Naive thymus-derived CD4-positive, alpha-beta T cell (primary cell): ENCODE data around the gene ATP8B3. TPM values are rescaled to one million over a fixed set of nuclear protein-coding genes. Genes with fewer than 3 reads are reported as not detected.

ENCODE experiments used
- ATAC-seq: fragments of 150-1000 bp; cut with Tn5 transposase; 2 replicates; pipeline ENCODE4 v1.10.0; 2021; ENCODE audit warnings: mild to moderate bottlenecking, moderate library complexity
- CTCF ChIA-PET: fragments of 350-600 bp; sonication (Branson Sonifier 250); formaldehyde crosslinking; loops from one replicate; lab custom pipeline; 2021; ENCODE audit warnings: antibody characterized with exemption; lab: Charles Lee
- POLR2A ChIA-PET: fragments of 350-600 bp; sonication (Branson Sonifier 250); formaldehyde crosslinking; loops from one replicate; lab custom pipeline; 2021; ENCODE audit warnings: antibody characterized with exemption, inconsistent platforms; lab: Charles Lee
- DNase-seq, 9 donors: peaks; one replicate each; pipeline versions ENCODE4 v3.0.0 to v3.0.0-alpha.2; 2020 to 2022; ENCODE audit warnings: mixed read lengths in 1 of 9
- H3K27ac ChIP-seq: one replicate; pipeline ENCODE4 v1.7.0; 2013; ENCODE audit warnings: mild to moderate bottlenecking, low read depth, low read length, moderate library complexity
- H3K27me3 ChIP-seq, 2 donors: one replicate each; pipeline ENCODE4 v1.7.0; 2013; ENCODE audit warnings: low read length in 2 of 2, mild to moderate bottlenecking in 2 of 2, moderate library complexity in 2 of 2; ENCODE audit not compliant: control insufficient read depth in 2 of 2, insufficient read depth in 2 of 2
- H3K36me3 ChIP-seq, 3 experiments: 1 replicate in 2 of 3; 2 replicates in 1 of 3; pipeline ENCODE4 v1.7.0; 2013; ENCODE audit warnings: low read length in 3 of 3, mild to moderate bottlenecking in 3 of 3, moderate library complexity in 1 of 3; ENCODE audit not compliant: insufficient read depth in 3 of 3, control insufficient read depth in 2 of 3
- H3K4me1 ChIP-seq, 2 donors: one replicate each; pipeline ENCODE4 v1.7.0; 2013; ENCODE audit warnings: low read length in 2 of 2, mild to moderate bottlenecking in 2 of 2, moderate library complexity in 1 of 2; ENCODE audit not compliant: control insufficient read depth in 2 of 2, insufficient read depth in 2 of 2
- H3K4me3 ChIP-seq: 2 replicates; pipeline ENCODE4 v1.7.0; 2013; ENCODE audit warnings: mild to moderate bottlenecking, low read length
- H3K9me3 ChIP-seq, 3 experiments: 1 replicate in 2 of 3; 2 replicates in 1 of 3; pipeline ENCODE4 v1.7.0; 2013; ENCODE audit warnings: low read length in 3 of 3; ENCODE audit not compliant: control insufficient read depth in 2 of 3
- H3K27ac Mint-ChIP-seq, 9 donors: one replicate each; pipeline ENCODE4 v1.8.0; 2020 to 2022; ENCODE audit warnings: mixed read lengths in 9 of 9, mild to moderate bottlenecking in 8 of 9, moderate library complexity in 5 of 9, inconsistent platforms in 2 of 9
- H3K27me3 Mint-ChIP-seq, 5 donors: one replicate each; pipeline ENCODE4 v1.8.0; 2021 to 2022; ENCODE audit warnings: mixed read lengths in 5 of 5, mild to moderate bottlenecking in 1 of 5
- H3K36me3 Mint-ChIP-seq, 5 donors: one replicate each; pipeline ENCODE4 v1.8.0; 2020 to 2022; ENCODE audit warnings: mixed read lengths in 5 of 5, mild to moderate bottlenecking in 3 of 5, inconsistent platforms in 1 of 5
- H3K4me1 Mint-ChIP-seq, 7 donors: one replicate each; pipeline ENCODE4 v1.8.0; 2020 to 2022; ENCODE audit warnings: mixed read lengths in 7 of 7, mild to moderate bottlenecking in 3 of 7, inconsistent platforms in 1 of 7
- H3K4me3 Mint-ChIP-seq, 10 donors: one replicate each; pipeline ENCODE4 v1.8.0; 2020 to 2022; ENCODE audit warnings: mild to moderate bottlenecking in 10 of 10, mixed read lengths in 10 of 10, moderate library complexity in 6 of 10, inconsistent platforms in 2 of 10
- H3K9me3 Mint-ChIP-seq, 11 donors: one replicate each; pipeline ENCODE4 v1.8.0; 2020 to 2022; ENCODE audit warnings: mixed read lengths in 11 of 11, mild to moderate bottlenecking in 4 of 11, inconsistent platforms in 1 of 11, moderate library complexity in 1 of 11
- intact Hi-C, 2 donors: fragments of 100-400 bp; cut with micrococcal nuclease; formaldehyde crosslinking; loops; one replicate each; pipeline ENCODE4 v1.15.1; 2023
- polyA plus RNA-seq, 2 donors: library from polyadenylated mRNA; unstranded; fragments of 300-500 nt; fragmentation: Illumina TruSeq; gene quantifications; one replicate each; pipeline ENCODE4 v1.2.3, GENCODE V29; 2021
- total RNA-seq, 6 experiments: library from RNA in 5 of 6; stranded (reverse) in 5 of 6; gene quantifications; 1 replicate in 5 of 6; 2 replicates in 1 of 6; pipeline ENCODE4 v1.2.3 and lab custom pipeline; 2021 to 2026

ATP8B3 gene
- total and polyA plus RNA-seq, 7 experiments from 2014 or later = 0.83 to 15.3 (median 3.2) TPM

- Histone ChIP-seq H3K27ac (peak overlapping the region; percentile 93), H3K4me3 (no peak overlapping the region), H3K27me3 (no peaks in the 10 kb centered on the region), H3K4me1 (peaks cover 31 to 72% of the 10 kb centered on the region in 2 donors), H3K9me3 (no peaks in the 10 kb centered on the region), H3K36me3 (peaks cover 0 to 3% (median 0%) of the 10 kb centered on the region in 3 experiments)
- no peak for DNase-seq
- intact Hi-C loops = loop anchor here in 1 of 2 donors (10.0 kb wide), 1 partner anchor 594 kb away; the partner anchor contains the start of gene CIRBP
- peak overlapping the region; percentile 56 to 98 (median 92) for H3K27ac Mint-ChIP-seq
- peak overlapping the region in 8 of 10 donors; percentile 20 to 88 (median 65) for H3K4me3 Mint-ChIP-seq
- POLR2A ChIA-PET = interaction anchor here (0.6 to 2.3 kb wide), 5 partner anchors 9 to 123 kb away, joined by 3 to 7 read pairs (median 3); partner anchors contain the start of gene ABHD17A
- H3K27me3 Mint-ChIP-seq = no peaks in the 10 kb centered on the region
- H3K9me3 Mint-ChIP-seq = peaks cover 0 to 2% (median 0%) of the 10 kb centered on the region in 11 donors
- CTCF ChIA-PET = interaction anchor here (1.3 kb wide), 1 partner anchor 18 kb away, joined by 3 read pairs; no protein-coding TSS in a partner anchor
- no peaks in the 10 kb centered on the region for H3K36me3 Mint-ChIP-seq
- ATAC-seq = no peak
- peaks cover 6 to 63% (median 46%) of the 10 kb centered on the region in 7 donors for H3K4me1 Mint-ChIP-seq
These were observed 46.5 kb upstream of the ATP8B3 start for GRCh38 chr19:1858412-1859081.

- H3K4me1 ChIP-seq = peaks cover 37 to 80% of the 10 kb centered on the region in 2 donors
- no peak overlapping the region for H3K4me3 ChIP-seq
- peaks cover 0 to 3% (median 0%) of the 10 kb centered on the region in 3 experiments for H3K36me3 ChIP-seq
- ChIA-PET CTCF (interaction anchor here (0.7 to 1.3 kb wide), 4 partner anchors 9 to 44 kb away, joined by 3 to 4 read pairs (median 3); no protein-coding TSS in a partner anchor), POLR2A (interaction anchor here (0.7 to 2.8 kb wide), 12 partner anchors 9 to 618 kb away, joined by 3 to 21 read pairs (median 4); partner anchors contain the start of genes ABHD17A, AP3D1 and GADD45B)
- DNase-seq = no peak
- Mint-ChIP-seq H3K9me3 (peaks cover 0 to 2% (median 0%) of the 10 kb centered on the region in 11 donors), H3K36me3 (peaks cover 0 to 2% (median 0%) of the 10 kb centered on the region in 5 donors), H3K4me1 (peaks cover 10 to 71% (median 53%) of the 10 kb centered on the region in 7 donors), H3K27ac (peak overlapping the region; percentile 56 to 98 (median 92)), H3K4me3 (peak overlapping the region; percentile 48 to 88 (median 68)), H3K27me3 (no peaks in the 10 kb centered on the region)
- intact Hi-C loops = loop anchor here in 1 of 2 donors (10.0 kb wide), 1 partner anchor 593 kb away; the partner anchor contains the start of gene CIRBP
- no peaks in the 10 kb centered on the region for H3K27me3 ChIP-seq
- no peak for ATAC-seq
- H3K9me3 ChIP-seq = no peaks in the 10 kb centered on the region
- peak overlapping the region; percentile 93 for H3K27ac ChIP-seq
These were observed 45.7 kb upstream of the ATP8B3 start for GRCh38 chr19:1857648-1858326.

- Histone ChIP-seq H3K27ac (peak overlapping the region; percentile 93), H3K9me3 (no peaks in the 10 kb centered on the region), H3K4me1 (peaks cover 34 to 85% of the 10 kb centered on the region in 2 donors), H3K4me3 (peak overlapping the region; percentile 84), H3K27me3 (no peaks in the 10 kb centered on the region), H3K36me3 (peaks cover 0 to 3% (median 0%) of the 10 kb centered on the region in 3 experiments)
- Mint-ChIP-seq H3K36me3 (peaks cover 0 to 2% (median 0%) of the 10 kb centered on the region in 5 donors), H3K9me3 (peaks cover 0 to 2% (median 0%) of the 10 kb centered on the region in 11 donors), H3K27ac (peak overlapping the region; percentile 82 to 97 (median 92)), H3K27me3 (no peaks in the 10 kb centered on the region), H3K4me3 (peak overlapping the region; percentile 79 to 91 (median 87)), H3K4me1 (peaks cover 10 to 72% (median 56%) of the 10 kb centered on the region in 7 donors)
- intact Hi-C loops = loop anchor here in 1 of 2 donors (10.0 kb wide), 1 partner anchor 592 kb away; the partner anchor contains the start of gene CIRBP
- peak in 4 of 9 donors; percentile 38 to 65 (median 40) for DNase-seq
- CTCF ChIA-PET = interaction anchor here (0.6 to 1.0 kb wide), 4 partner anchors 11 to 45 kb away, joined by 3 to 5 read pairs (median 4); no protein-coding TSS in a partner anchor
- POLR2A ChIA-PET = interaction anchor here (0.6 to 2.8 kb wide), 17 partner anchors 8 to 1094 kb away, joined by 3 to 21 read pairs (median 3); partner anchors contain the start of genes ABHD17A, AP3D1, CIRBP and GADD45B
- peak; percentile 26 for ATAC-seq
These were observed 44.9 kb upstream of the ATP8B3 start for GRCh38 chr19:1856698-1857603.

GRCh38 chr19:1856345-1856697, 44.2 kb upstream of the ATP8B3 start:
- Histone ChIP-seq H3K27ac (peak overlapping the region; percentile 93), H3K9me3 (no peaks in the 10 kb centered on the region), H3K36me3 (peaks cover 0 to 3% (median 0%) of the 10 kb centered on the region in 3 experiments), H3K27me3 (no peaks in the 10 kb centered on the region), H3K4me1 (peaks cover 28 to 84% of the 10 kb centered on the region in 2 donors), H3K4me3 (peak overlapping the region; percentile 84)
- intact Hi-C loops = loop anchor here in 1 of 2 donors (10.0 kb wide), 1 partner anchor 592 kb away; the partner anchor contains the start of gene CIRBP
- ATAC-seq (no peak), DNase-seq (peak in 1 of 9 donors; percentile 28)
- peaks cover 7 to 68% (median 51%) of the 10 kb centered on the region in 7 donors for H3K4me1 Mint-ChIP-seq
- peak overlapping the region; percentile 82 to 96 (median 91) for H3K27ac Mint-ChIP-seq
- H3K27me3 Mint-ChIP-seq = no peaks in the 10 kb centered on the region
- peaks cover 0 to under 1% (median 0%) of the 10 kb centered on the region in 11 donors for H3K9me3 Mint-ChIP-seq
- POLR2A ChIA-PET = interaction anchor here (0.6 to 2.8 kb wide), 11 partner anchors 8 to 1094 kb away, joined by 3 to 21 read pairs (median 5); partner anchors contain the start of genes ABHD17A and CIRBP
- peak overlapping the region; percentile 79 to 91 (median 87) for H3K4me3 Mint-ChIP-seq
- peaks cover 0 to 2% (median 0%) of the 10 kb centered on the region in 5 donors for H3K36me3 Mint-ChIP-seq
- CTCF ChIA-PET = interaction anchor here (0.6 kb wide), 1 partner anchor 18 kb away, joined by 5 read pairs; no protein-coding TSS in a partner anchor

GRCh38 chr19:1855828-1856255, 43.8 kb upstream of the ATP8B3 start:
- ATAC-seq (peak; percentile 6), DNase-seq (peak in 4 of 9 donors; percentile 36 to 45 (median 41))
- CTCF ChIA-PET = interaction anchor here (0.6 kb wide), 1 partner anchor 18 kb away, joined by 5 read pairs; no protein-coding TSS in a partner anchor
- Histone ChIP-seq H3K27ac (peak overlapping the region; percentile 93), H3K4me1 (peaks cover 28 to 82% of the 10 kb centered on the region in 2 donors), H3K9me3 (no peaks in the 10 kb centered on the region), H3K27me3 (no peaks in the 10 kb centered on the region), H3K36me3 (peaks cover 0 to 3% (median 0%) of the 10 kb centered on the region in 3 experiments), H3K4me3 (peak overlapping the region; percentile 84)
- Mint-ChIP-seq H3K9me3 (no peaks in the 10 kb centered on the region), H3K4me1 (peaks cover 9 to 68% (median 51%) of the 10 kb centered on the region in 7 donors), H3K27me3 (no peaks in the 10 kb centered on the region), H3K36me3 (peaks cover 0 to 2% (median 0%) of the 10 kb centered on the region in 5 donors), H3K27ac (peak overlapping the region; percentile 82 to 96 (median 91)), H3K4me3 (peak overlapping the region; percentile 79 to 91 (median 87))
- intact Hi-C loops = loop anchor here (1.0 to 10.0 kb wide), 4 partner anchors 7 to 591 kb away; partner anchors contain the start of genes ATP8B3 (in 1 of the 2), CIRBP (in 1 of the 2) and KLF16 (in 1 of the 2)
- POLR2A ChIA-PET = interaction anchor here (0.5 to 2.8 kb wide), 9 partner anchors 9 to 1095 kb away, joined by 3 to 21 read pairs (median 3); partner anchors contain the start of gene CIRBP
